NCI-H1092 (cell line): Measurements from ENCODE around the gene GPR15.
"Not testable (repeated sequence)": the region's sequence is repeated elsewhere in the genome, so short reads cannot be mapped to it uniquely, and the experiment has no call there.

Experiments
- DNase-seq: peaks from one replicate; lab custom pipeline; 2025; lab: John Stamatoyannopoulos, UW

The GPR15 gene

GRCh38 chr3:98558100-98558827 lies 26.5 kb downstream of the GPR15 start:
- DNase-seq = no peak

DNA sequence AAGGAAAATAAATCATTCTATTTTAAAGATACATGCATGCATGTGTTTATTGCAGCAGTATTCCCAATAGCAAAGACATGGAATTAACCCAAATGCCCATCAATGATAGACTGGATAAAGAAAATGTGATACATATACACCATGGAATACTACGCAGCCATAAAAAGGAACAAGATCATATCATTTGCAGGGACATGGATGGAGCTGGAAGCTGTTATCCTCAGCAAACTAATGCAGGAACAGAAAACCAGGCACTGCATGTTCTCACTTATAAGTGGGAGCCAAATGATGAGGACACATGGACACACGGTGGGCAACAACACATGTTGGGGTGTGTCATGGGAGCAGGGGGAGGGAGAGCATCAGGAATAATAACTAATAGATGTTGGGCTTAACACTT lies 28.0 kb downstream of the GPR15 start:
- not testable (repeated sequence) for DNase-seq

DNA sequence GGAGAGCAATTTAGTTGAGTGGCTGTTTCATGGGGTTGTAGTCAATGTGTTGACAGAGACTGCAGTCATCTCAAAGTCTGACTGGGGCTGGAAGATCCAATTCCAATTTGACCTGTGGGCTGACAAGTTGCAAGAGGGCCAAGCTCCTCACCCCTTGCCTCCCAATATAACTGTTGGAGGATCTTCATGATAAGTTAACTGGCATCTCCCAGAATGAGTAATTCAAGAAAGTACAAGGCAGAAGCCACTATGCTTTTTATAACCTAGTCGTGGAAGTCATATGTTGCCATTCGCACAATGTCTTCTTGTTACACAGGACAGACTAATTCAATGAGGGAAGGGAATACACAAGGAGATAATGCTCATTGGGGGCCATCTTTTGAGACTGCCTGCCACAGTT lies 29.1 kb downstream of the GPR15 start:
- no peak for DNase-seq

DNA sequence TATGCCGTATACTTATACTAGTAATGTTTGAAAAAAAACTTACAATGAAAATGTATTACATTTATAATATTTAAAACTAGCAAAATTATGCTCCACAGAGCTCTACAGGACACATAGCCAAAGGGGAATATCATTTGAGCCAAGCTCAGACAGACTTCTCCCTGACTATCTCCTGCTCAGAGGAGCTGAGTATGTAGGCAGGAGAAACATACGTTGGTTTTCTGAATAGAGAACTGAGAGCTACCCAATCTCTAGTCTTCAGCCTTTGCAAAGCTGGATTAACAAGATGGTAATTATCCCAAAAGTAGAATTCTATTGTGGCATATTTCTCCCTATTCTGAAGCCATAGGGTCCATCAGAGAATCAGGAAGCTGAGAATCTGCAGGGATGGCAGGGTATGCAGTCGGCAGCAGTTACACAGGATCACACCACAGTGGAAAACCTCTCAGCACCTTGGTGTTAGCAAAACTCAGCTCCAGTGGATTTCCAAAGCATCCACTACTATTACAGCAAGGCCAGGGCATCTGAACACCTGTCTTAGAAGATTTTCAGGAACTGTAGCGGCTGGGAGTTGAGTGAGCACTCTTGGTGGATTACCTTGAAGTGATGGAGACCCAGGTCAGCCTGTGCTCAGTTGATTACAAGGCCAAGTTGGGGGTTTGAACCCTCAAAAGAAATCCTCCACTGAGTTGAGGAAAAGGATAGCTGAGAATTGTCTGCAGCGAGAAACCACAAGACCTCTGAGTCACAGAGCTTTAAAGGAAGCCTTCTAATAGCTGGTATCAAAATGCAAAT lies 30.1 kb downstream of the GPR15 start:
- DNase-seq = no peak

GRCh38 chr3:98563661-98564281 lies 32.0 kb downstream of the GPR15 start:
- DNase-seq = no peak

GRCh38 chr3:98564282-98565005 lies 32.7 kb downstream of the GPR15 start:
- DNase-seq = no peak

DNA sequence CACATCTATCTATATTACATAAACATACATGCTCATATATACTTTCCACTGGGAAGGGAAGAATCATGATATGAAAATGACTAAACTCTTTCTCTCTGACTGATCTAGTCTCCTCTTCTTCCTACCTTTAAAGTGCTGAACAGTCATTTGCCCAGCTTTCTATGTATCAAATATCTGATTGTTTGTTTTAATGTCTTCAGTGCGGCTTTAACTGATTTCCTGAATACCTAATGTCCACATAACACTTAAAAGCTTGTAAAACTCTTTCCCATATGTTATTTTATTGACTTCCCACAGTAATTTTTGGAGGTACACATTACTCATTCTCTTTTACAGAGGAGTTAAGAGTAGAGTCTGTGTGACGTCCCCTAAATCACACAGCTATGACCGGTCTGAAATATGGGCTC lies 33.5 kb downstream of the GPR15 start:
- DNase-seq = no peak

DNA sequence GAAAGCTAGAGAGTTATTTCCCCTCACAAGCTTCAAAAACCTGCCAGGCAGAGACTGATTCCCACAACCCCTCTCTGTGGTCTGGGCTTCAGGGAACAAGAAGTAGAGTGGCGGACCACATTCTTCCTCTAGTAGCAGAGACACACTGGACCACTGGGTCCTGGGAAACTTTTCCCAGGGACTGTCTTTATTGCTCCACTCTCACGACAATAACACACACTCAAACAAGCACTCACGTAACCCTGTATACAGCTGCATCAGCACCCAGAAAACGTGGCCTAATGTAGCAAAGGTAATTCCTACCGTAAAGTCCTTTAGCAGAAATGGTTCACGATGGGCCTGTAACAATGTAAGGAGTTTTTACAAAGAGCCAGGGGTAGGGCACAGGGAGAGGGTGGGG lies 34.1 kb downstream of the GPR15 start:
- DNase-seq = no peak

DNA sequence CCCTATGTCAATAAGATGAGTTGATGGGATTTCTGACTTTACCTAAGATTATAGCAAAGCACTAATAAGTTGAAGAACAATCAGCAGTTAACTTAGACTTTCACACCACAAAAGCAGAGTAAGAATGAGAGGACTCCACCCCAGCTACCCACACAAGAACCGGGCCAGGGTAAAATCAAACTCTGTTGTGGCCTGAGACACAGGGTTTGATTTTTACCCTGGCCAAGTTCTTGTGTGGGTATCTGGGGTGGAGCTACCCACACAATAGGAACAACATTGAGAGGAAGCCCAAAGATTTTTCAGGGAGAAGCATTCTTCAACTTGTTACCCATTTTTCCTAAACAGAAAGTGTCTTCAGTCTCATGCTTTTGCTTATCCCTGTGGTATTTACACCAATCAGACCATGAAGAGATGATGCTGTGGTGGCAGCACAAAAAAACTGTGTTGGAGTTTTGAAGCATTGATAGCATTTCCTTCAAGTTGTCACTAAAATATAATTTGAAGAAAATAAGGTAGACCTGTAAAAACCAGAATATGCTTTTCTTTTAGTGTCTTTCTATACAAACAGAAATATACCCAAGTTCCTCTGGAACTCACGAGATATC lies 36.0 kb downstream of the GPR15 start:
- DNase-seq = no peak

- no peak for DNase-seq
Observed at GRCh38 chr3:98568402-98568801, 36.6 kb downstream of the GPR15 start.

DNA sequence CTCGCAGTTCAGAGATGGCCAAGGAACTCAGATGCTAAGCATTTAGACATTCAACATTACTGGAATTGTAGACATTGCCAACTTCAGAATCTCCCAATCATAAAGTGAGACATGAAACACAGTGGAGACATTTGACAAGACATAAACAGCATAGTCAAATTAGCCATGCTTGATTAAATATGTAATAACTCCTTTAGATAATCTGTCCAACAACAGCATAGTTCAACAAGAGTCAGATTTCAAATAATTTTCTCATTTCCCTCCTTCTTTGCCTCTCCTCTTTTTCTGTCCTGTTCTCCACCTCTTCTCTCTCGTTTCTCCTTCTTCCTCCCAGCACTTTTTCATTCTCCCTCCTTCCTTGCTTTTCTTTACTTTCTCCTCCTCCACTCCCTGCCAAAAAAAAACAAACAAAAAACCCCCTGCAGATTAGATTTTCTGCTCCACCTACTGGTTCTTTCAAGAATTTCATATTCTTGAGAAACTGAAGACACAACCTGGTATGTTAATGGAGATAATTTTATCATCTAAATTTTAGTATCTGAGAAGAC lies 41.5 kb downstream of the GPR15 start:
- DNase-seq = no peak

DNA sequence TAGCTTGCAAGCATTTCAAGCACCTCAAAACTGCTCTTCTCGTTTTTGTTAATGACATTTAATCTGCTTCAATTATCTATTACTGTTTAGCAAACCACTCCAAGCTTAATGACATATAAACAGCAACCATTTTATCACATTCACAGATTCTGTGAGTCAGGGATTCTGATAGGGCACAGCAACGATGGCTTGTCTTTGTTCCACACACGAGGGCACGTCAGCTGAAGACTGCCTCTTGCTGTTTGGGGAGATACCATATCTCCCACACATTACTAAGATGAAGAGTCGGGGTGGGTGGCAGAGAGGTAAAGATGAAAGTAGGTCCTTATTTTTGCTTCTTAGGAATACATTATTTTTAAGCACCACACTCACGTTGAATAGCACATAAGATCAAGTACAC lies 42.4 kb downstream of the GPR15 start:
- DNase-seq = no peak

- DNase-seq = no peak
Observed at GRCh38 chr3:98577178-98577895, 45.6 kb downstream of the GPR15 start.

DNA sequence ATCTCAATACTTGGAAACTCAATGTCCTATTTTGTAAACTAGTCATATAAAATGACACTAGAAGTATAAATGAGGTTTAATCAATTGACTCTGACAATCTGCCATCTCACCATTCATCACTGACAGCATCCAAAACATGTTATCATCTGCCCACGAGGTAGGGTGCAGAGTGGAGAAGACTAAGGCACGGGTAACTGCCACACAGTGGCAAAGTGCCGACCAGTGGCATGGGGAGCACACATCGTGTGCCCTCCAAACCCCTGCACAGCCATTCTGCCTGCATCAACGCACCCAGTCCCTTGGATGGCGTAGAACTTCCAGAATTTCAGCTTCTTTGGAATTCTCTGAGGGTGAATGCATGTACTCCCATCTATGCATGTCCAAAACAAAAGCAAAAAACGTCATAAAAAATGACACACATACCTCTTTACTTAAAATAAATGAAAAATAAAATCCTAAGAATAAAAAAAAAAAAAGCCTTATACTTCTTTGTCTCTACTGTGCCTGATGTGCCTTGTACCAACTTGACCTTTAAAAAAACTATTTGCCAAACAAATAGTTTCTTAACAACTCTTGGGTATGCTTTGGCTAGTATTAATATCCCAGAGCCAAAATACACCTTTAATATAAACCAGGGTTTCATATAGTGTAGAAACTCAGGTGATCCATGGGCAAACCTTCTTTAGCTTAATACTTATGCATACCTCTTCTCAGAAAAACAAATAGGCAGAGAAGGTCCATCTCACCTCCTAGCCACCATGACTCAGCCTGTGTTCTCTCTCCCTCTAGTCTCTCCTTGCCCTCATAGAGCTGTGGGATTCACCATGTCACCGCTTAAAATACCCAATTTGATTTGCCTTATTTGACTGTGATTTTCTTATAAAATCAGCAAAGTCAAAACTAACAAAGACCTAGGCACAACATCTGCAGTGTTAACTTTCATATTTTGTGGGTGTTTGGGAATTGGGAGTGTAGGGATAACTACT lies 48.9 kb downstream of the GPR15 start:
- no peak for DNase-seq

DNA sequence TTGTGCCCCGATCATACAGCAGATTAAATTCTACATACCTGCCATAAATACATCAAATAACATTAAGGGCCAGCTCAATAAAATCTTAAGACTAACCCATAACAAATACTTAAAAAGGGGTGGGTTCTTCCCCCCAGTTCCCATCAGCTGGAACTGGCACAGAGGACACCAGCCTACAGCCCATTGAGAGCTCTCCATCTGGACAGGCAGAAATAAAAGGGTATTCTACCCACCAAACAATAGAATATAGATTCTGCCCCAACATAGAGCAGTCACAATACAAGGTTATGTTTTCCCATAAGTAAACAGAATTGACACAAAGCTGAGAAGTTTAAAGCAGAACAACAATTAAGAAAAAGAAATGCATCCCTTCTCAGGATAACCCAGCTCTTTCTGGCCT lies 49.7 kb downstream of the GPR15 start:
- no peak for DNase-seq

- DNase-seq = no peak
Observed at GRCh38 chr3:98582042-98582441, 50.3 kb downstream of the GPR15 start.

GRCh38 chr3:98583766-98584165 lies 52.0 kb downstream of the GPR15 start:
- no peak for DNase-seq
